ENCODE measurements around the gene C4B.
"Not testable (repeated sequence)": the region's sequence is repeated elsewhere in the genome, so short reads cannot be mapped to it uniquely, and the experiment has no call there.

Gene C4B

GRCh38 chr6:31981744-31982143, 32.9 kb upstream of the C4B start, which contains the start of gene C4A:
Gene C4A, plus strand, starts transcription at chr6:31982057. Its CDS starts 51 bp downstream, at chr6:31982108.
- not testable (repeated sequence) for DNase-seq

GRCh38 chr6:31989363-31989762, 25.2 kb upstream of the C4B start:
- DNase-seq: not testable (repeated sequence)

GRCh38 chr6:31994421-31994820, 20.2 kb upstream of the C4B start:
- not testable (repeated sequence) for DNase-seq

- not testable (repeated sequence) for DNase-seq
Measured at GRCh38 chr6:31996385-31996784, 18.2 kb upstream of the C4B start.

- not testable (repeated sequence) for DNase-seq
Measured at GRCh38 chr6:32002546-32003268, 11.9 kb upstream of the C4B start.

- not testable (repeated sequence) for DNase-seq
Measured at GRCh38 chr6:32003301-32003700, 11.3 kb upstream of the C4B start.

GRCh38 chr6:32004393-32004792, 10.2 kb upstream of the C4B start:
- not testable (repeated sequence) for DNase-seq

- DNase-seq: not testable (repeated sequence)
Measured at GRCh38 chr6:32004864-32005537, 9.6 kb upstream of the C4B start.

- DNase-seq: not testable (repeated sequence)
Measured at GRCh38 chr6:32005538-32005880, 9.1 kb upstream of the C4B start.

GRCh38 chr6:32005991-32006529, 8.5 kb upstream of the C4B start:
- not testable (repeated sequence) for DNase-seq

GRCh38 chr6:32007086-32007485, 7.5 kb upstream of the C4B start:
- not testable (repeated sequence) for DNase-seq

- DNase-seq: not testable (repeated sequence)
Measured at GRCh38 chr6:32008037-32008436, 6.6 kb upstream of the C4B start.

GRCh38 chr6:32008616-32009015, 6.0 kb upstream of the C4B start:
- not testable (repeated sequence) for DNase-seq

- DNase-seq: not testable (repeated sequence)
Measured at GRCh38 chr6:32009537-32009936, 5.1 kb upstream of the C4B start.

GRCh38 chr6:32010856-32011530, 3.6 kb upstream of the C4B start:
- DNase-seq: not testable (repeated sequence)

- DNase-seq: not testable (repeated sequence)
Measured at GRCh38 chr6:32012941-32013617, 1.5 kb upstream of the C4B start.

GRCh38 chr6:32013738-32014137, 857 bp upstream of the C4B start:
- not testable (repeated sequence) for DNase-seq

GRCh38 chr6:32022100-32022499, 7.5 kb downstream of the C4B start:
- DNase-seq: not testable (repeated sequence)

GRCh38 chr6:32028631-32029030, 14.0 kb downstream of the C4B start:
- DNase-seq: not testable (repeated sequence)

GRCh38 chr6:32029553-32029952, 15.0 kb downstream of the C4B start:
- DNase-seq: not testable (repeated sequence)

- DNase-seq: not testable (repeated sequence)
Measured at GRCh38 chr6:32035283-32036013, 20.9 kb downstream of the C4B start.

- not testable (repeated sequence) for DNase-seq
Measured at GRCh38 chr6:32037136-32037535, 22.5 kb downstream of the C4B start.
